IgD-negative memory B cell (primary cell): ENCODE results near the gene FAM81A. TPM values are rescaled to one million over a fixed set of nuclear protein-coding genes. Genes with fewer than 3 reads are reported as not detected.
"Not testable (repeated sequence)": the region's sequence is repeated elsewhere in the genome, so short reads cannot be mapped to it uniquely, and the experiment has no call there.

Experiments used
- H3K27ac Mint-ChIP-seq, 3 donors: one replicate each; pipeline ENCODE4 v1.8.0; 2020 to 2022; ENCODE audit warnings: mild to moderate bottlenecking in 3 of 3, mixed read lengths in 3 of 3, moderate library complexity in 1 of 3
- H3K27me3 Mint-ChIP-seq: one replicate; pipeline ENCODE4 v1.8.0; 2021; ENCODE audit warnings: mixed read lengths
- H3K36me3 Mint-ChIP-seq: one replicate; pipeline ENCODE4 v1.8.0; 2020; ENCODE audit warnings: mild to moderate bottlenecking, mixed read lengths
- H3K4me1 Mint-ChIP-seq, 3 donors: one replicate each; pipeline ENCODE4 v1.8.0; 2020 to 2022; ENCODE audit warnings: mixed read lengths in 3 of 3, mild to moderate bottlenecking in 1 of 3
- H3K4me3 Mint-ChIP-seq, 4 donors: one replicate each; pipeline ENCODE4 v1.8.0; 2020 to 2022; ENCODE audit warnings: mild to moderate bottlenecking in 4 of 4, mixed read lengths in 4 of 4, moderate library complexity in 3 of 4
- H3K9me3 Mint-ChIP-seq, 3 donors: one replicate each; pipeline ENCODE4 v1.8.0; 2020 to 2021; ENCODE audit warnings: mixed read lengths in 3 of 3, mild to moderate bottlenecking in 1 of 3
- polyA plus RNA-seq: library from polyadenylated mRNA; unstranded; fragments of 300-500 nt; fragmentation: Illumina TruSeq; gene quantifications from one replicate; pipeline ENCODE4 v1.2.3, GENCODE V29; 2021

FAM81A gene
- polyA plus RNA-seq, 1 donor from 2014 or later, result 0.26 TPM

DNA sequence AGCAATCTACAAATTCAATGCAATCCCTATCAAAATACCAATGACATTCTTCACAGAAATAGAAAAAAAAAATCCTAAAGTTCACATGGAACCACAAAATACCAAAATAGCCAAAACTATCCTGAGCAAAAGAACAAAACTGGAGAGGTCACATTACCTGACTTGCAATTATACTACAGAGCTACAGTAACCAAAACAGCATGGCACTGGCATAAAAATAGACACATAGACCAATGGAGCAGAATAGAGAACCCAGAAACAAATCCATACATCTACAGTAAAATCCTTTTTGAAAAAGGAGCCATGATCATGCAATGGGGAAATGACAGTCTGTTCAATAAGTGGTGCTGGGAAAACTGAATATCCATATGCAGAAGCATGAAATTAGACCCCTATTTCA, 51.5 kb downstream of the FAM81A start:
- not testable (repeated sequence) for H3K4me1 Mint-ChIP-seq, H3K27ac Mint-ChIP-seq, H3K27me3 Mint-ChIP-seq, H3K36me3 Mint-ChIP-seq, H3K4me3 Mint-ChIP-seq, H3K9me3 Mint-ChIP-seq

DNA sequence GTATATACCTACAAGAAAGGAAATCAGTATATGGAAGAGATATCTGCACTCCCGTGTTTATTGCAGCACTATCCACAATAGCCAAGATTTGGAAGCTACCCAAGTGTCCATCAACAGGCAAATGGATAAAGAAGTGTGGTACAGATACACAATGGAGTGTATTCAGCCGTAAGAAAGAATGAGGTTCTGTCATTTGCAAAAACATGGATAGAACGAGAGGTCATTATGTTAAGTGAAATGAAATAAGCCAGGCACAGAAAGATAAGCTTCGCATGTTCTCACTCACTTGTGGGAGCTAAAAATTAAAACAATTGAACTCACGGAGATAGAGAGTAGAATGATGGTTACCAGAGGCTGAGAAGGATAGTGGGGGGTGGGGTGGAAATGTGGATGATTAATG, 53.1 kb downstream of the FAM81A start:
- H3K9me3 Mint-ChIP-seq, result peaks cover 0 to 3% (median 0%) of the 10 kb centered on the region in 3 donors
- no peak overlapping the region for H3K27ac Mint-ChIP-seq
- H3K27me3 Mint-ChIP-seq, result no peaks in the 10 kb centered on the region
- H3K36me3 Mint-ChIP-seq, result no peaks in the 10 kb centered on the region
- H3K4me3 Mint-ChIP-seq, result no peak overlapping the region
- H3K4me1 Mint-ChIP-seq, result peaks cover 1 to 5% (median 5%) of the 10 kb centered on the region in 3 donors

DNA sequence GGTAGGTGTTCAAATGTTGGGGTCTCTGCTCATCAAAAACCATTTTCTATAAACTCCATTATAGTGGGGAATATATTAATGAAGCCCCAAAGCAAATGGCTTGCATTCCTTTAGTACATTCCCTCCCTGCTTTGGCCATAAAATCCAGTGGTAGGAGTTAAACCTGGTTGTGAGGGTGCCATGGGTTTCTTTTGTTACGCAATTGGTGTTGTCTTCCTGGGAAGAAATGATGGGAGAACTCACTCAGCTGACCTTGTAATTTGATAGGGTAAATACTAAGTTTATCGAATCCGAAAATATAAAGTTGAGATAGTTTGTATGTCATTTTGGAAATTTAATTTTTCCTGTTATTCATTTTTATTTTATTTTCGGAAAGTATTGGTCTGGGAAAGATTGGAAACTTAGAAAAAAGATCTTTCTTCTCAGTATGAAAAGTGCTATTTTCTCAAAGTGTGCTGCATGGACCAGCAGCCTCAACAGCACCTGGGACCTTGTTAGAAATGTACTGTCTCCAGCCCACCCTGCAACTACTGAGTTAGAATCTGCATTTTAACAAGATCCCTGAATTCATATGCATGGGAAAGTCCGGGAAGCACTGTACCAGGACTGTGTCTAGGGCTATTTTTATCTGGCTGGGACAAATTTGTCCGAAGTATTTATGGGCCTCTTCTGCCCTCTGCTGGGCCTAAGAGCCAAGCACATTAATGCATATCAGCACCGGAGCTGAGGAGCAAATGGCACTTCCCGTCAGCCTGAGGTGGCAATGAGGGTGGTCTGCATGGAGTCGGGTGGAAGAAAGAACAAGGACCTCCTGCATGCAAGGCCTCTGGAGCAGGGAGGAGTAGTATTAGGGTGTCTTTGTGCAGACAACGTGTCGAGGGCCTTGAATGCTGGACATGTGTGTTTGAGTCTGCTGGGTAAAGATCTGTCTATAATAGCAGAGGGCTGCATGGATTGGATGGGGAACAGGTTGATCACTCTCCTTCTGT, 54.7 kb downstream of the FAM81A start:
- Mint-ChIP-seq H3K4me3 (no peak overlapping the region), H3K27ac (no peak overlapping the region), H3K27me3 (no peaks in the 10 kb centered on the region), H3K4me1 (peaks cover 1 to 5% (median 5%) of the 10 kb centered on the region in 3 donors), H3K36me3 (no peaks in the 10 kb centered on the region), H3K9me3 (peaks cover 0 to 3% (median 0%) of the 10 kb centered on the region in 3 donors)

DNA sequence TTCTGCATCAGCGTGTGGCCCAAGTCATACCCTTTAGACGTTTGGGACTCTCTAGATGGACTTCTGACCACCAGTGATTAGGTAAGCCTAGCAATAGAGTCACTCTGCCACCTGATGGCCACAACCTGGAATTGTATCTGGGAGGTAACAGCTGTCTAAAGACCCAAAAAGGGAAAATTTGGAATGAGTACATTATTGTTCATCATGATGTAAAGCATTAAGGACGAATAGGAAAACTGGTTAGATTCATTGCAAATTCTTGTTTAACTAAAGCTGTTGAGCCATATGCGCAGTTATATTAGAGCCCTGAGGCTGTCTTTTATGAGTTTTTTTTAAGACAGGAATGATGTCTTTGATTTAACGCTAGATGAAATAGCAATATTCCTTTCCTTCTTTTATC, 63.6 kb downstream of the FAM81A start:
- Mint-ChIP-seq H3K4me3 (no peak overlapping the region), H3K27me3 (no peaks in the 10 kb centered on the region), H3K4me1 (peaks cover 0 to 1% (median 0%) of the 10 kb centered on the region in 3 donors)

DNA sequence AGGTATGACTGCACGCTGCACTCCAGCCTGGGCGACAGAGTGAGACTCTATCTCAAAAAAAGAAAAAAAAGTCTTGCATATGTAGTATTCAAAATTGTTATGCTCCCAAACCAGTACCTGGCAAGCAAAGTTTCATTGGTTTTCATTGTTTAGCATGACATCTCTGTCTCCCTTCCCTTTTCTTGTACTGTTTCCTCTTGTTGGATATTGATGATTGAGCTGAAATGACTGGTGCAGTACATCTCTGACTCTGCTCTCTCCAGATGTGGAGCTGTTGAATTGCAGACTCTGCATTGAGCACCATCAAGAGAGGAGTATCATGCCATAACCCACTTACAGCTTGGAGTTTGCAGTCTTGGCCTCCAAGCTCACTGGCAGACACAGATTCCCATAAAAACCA, 77.2 kb downstream of the FAM81A start:
- H3K9me3 Mint-ChIP-seq, result no peaks in the 10 kb centered on the region
- H3K27me3 Mint-ChIP-seq, result no peaks in the 10 kb centered on the region
- H3K36me3 Mint-ChIP-seq, result no peaks in the 10 kb centered on the region
- H3K4me1 Mint-ChIP-seq, result peaks cover 17 to 28% (median 22%) of the 10 kb centered on the region in 3 donors
- no peak overlapping the region for H3K4me3 Mint-ChIP-seq
- peak overlapping the region in 2 of 3 donors; percentile 18 to 19 for H3K27ac Mint-ChIP-seq

More for the DNA sequence above, 63.6 kb downstream of the FAM81A start:
- Mint-ChIP-seq H3K36me3 (no peaks in the 10 kb centered on the region), H3K27ac (no peak overlapping the region), H3K9me3 (no peaks in the 10 kb centered on the region)

DNA sequence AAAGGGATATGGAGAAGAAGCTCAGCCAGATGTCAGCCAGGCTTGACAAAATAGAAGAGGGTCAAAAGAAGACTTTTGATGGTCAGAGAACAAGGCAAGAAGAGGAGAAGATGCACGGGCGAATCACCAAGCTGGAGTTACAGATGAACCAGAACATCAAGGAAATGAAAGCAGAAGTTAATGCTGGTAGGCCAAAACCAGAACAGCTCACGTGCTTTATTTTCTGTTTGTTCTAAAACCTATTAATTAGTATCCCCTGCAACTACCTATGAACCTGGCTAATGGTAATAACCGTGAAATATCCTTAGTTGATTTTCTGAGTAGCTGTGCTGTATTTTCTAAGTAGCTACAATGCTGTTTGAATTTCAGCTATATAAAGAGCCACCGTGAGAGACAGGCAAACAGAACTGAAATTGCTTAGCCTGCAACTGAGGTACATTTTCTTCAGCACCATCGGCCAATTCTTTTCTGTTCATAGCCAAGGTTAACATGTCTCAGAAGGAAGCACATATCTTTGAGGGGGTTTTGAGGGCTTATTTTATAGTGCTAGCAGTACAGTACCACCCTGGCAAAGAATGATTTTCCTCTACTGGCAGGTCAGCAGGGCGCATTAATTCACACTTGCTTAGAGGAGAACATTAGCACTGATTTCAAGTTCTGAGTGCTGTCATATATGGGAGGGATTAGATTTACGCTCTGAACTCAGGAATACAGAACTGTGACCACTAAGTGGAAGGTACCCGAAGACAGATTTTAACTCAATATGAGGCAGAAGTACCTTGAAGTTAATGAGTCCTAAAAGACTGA, 78.9 kb downstream of the FAM81A start:
- Mint-ChIP-seq H3K36me3 (no peaks in the 10 kb centered on the region), H3K9me3 (no peaks in the 10 kb centered on the region), H3K27ac (peak overlapping the region; percentile 81 to 95 (median 94)), H3K4me3 (peak overlapping the region in 3 of 4 donors; percentile 52 to 67 (median 64)), H3K4me1 (peaks cover 29 to 41% (median 34%) of the 10 kb centered on the region in 3 donors), H3K27me3 (no peaks in the 10 kb centered on the region)

DNA sequence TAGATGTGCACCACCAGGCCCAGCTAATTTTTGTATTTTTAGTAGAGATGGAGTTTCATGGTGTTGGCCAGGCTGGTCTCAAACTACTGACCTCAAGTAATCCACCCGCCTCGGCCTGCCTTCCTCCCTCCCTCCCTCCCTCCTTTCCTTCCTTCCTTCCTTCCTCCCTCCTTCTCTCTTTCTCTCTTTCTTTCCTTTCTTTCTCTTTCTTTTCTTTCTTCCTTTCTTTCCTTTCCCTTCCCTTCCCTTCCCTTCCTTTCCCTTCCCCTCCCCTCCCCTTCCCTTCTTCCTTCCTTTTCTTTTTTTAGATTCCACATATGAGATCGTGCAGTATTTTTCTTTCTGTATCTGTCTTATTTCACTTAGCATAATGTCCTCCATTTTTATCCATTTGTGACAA, 81.3 kb downstream of the FAM81A start:
- Mint-ChIP-seq H3K36me3 (no peaks in the 10 kb centered on the region), H3K27ac (peak overlapping the region in 1 of 3 donors; percentile 15), H3K27me3 (no peaks in the 10 kb centered on the region), H3K9me3 (no peaks in the 10 kb centered on the region), H3K4me1 (peaks cover 44 to 61% (median 48%) of the 10 kb centered on the region in 3 donors), H3K4me3 (no peak overlapping the region)

DNA sequence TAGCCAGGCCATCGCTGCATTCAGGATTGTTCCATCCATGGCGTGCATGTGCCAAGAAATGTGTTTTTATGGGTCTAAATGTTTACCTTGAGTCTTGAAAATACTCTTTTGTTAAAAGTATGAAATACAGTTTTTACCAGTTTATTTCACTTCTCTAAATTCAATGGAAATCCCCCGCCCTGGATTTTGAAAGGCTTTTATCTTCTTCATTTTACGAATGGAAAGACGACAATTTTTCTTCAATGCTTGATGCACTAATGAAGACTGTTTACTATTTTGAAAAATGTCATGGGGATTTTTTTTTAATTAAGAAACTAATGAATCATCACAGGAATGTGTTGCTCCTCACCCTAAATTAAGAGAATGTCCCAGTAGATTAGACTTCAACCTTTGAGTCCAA, 83.5 kb downstream of the FAM81A start:
- Mint-ChIP-seq H3K36me3 (no peaks in the 10 kb centered on the region), H3K9me3 (no peaks in the 10 kb centered on the region), H3K4me1 (peaks cover 42 to 56% (median 52%) of the 10 kb centered on the region in 3 donors), H3K4me3 (peak overlapping the region in 3 of 4 donors; percentile 49 to 84 (median 83)), H3K27ac (peak overlapping the region; percentile 63 to 94 (median 92)), H3K27me3 (no peaks in the 10 kb centered on the region)

DNA sequence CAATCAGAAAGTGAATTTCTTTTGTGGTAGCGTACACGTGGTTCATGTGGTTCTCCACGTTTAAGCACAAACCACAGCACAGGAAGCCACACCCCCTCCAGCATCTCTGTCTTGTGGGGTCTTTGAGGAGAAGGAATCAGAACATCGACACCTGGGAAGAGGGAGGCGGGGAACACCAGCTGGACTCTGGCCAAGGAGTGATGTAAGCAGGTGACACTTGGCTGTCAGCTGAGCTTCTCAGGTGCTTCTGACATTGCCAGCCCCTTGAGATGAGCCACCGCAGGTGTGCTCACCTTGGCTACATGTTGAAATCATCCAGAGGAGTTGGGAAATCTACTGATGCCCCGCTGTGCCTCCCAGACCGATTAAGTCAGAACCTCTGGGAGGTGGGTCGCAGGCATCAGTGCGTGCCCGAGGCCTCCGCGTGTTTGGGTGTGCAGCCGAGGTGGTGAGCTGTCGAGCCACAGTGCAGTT, 85.0 kb downstream of the FAM81A start:
- H3K36me3 Mint-ChIP-seq, result no peaks in the 10 kb centered on the region
- H3K4me1 Mint-ChIP-seq, result peaks cover 32 to 45% (median 42%) of the 10 kb centered on the region in 3 donors
- H3K4me3 Mint-ChIP-seq, result peak overlapping the region; percentile 48 to 85 (median 70)
- H3K9me3 Mint-ChIP-seq, result no peaks in the 10 kb centered on the region
- peak overlapping the region; percentile 86 to 92 (median 89) for H3K27ac Mint-ChIP-seq
- H3K27me3 Mint-ChIP-seq, result no peaks in the 10 kb centered on the region

DNA sequence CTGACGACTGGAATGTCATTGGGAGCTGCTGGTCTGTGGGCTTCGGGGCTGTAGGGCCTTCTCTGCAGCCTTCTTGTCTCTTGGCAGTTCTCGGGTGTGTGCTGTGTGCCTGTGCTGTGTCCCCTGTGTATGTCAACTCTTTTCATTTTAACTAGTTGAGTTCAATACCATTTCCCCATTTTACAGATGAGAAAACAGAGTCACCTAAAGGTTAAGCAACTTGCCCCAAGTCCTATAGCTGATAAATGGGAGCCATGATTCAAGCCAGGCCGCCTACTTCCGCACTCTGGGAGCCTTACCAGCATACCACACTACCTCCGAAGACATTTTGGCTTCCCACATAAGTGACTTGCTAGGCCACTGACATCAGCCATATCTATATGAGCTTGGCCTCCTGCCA, 85.7 kb downstream of the FAM81A start:
- Mint-ChIP-seq H3K4me1 (peaks cover 34 to 47% (median 43%) of the 10 kb centered on the region in 3 donors), H3K27me3 (no peaks in the 10 kb centered on the region), H3K27ac (peak overlapping the region; percentile 80 to 94 (median 86)), H3K36me3 (no peaks in the 10 kb centered on the region), H3K9me3 (no peaks in the 10 kb centered on the region), H3K4me3 (peak overlapping the region in 3 of 4 donors; percentile 36 to 89 (median 85))

DNA sequence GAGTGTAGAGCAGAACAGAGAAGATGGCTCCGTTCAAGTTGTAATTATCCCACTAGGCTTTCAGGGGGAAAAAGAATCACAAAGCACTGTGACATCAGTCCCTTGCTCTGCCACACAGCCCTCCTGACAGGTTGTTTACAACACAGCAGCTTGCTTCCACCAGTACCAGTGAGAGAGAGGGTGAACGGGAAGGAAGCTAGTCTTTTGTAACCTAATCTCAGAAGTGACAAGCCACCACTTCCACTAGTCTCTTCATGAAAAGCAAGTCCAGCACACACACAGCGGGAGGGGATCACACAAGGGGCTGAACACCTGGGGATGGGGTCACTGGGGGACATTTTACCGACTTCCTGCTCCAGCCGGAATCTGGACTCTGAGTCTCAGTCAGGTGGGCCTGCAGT, 86.3 kb downstream of the FAM81A start:
- peak overlapping the region in 3 of 4 donors; percentile 36 to 89 (median 85) for H3K4me3 Mint-ChIP-seq
- H3K9me3 Mint-ChIP-seq, result no peaks in the 10 kb centered on the region
- no peaks in the 10 kb centered on the region for H3K36me3 Mint-ChIP-seq
- peak overlapping the region; percentile 80 to 94 (median 86) for H3K27ac Mint-ChIP-seq
- no peaks in the 10 kb centered on the region for H3K27me3 Mint-ChIP-seq
- H3K4me1 Mint-ChIP-seq, result peaks cover 37 to 49% (median 43%) of the 10 kb centered on the region in 3 donors

DNA sequence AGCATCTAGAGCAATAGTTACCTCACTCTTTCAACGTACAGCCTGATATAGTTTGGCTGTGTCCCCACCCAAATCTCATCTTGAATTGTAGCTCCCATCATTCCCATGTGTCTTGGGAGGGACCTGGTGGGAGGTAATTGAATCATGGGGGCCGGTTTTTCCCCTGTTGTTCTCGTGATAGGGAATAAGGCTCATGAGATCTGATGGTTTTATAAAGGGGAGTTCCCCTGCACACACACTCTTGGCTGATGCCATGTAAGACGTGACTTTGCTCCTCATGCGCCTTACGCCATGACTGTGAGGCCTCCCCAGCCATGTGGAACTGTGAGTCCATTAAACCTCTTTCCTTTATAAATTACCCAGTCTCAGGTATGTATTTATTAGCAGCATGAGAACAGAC, 88.5 kb downstream of the FAM81A start:
- Mint-ChIP-seq H3K27ac (peak overlapping the region in 1 of 3 donors; percentile 23), H3K4me1 (peaks cover 28 to 33% (median 30%) of the 10 kb centered on the region in 3 donors)
- H3K4me3 Mint-ChIP-seq, H3K9me3 Mint-ChIP-seq, H3K36me3 Mint-ChIP-seq, H3K27me3 Mint-ChIP-seq: not testable (repeated sequence)

DNA sequence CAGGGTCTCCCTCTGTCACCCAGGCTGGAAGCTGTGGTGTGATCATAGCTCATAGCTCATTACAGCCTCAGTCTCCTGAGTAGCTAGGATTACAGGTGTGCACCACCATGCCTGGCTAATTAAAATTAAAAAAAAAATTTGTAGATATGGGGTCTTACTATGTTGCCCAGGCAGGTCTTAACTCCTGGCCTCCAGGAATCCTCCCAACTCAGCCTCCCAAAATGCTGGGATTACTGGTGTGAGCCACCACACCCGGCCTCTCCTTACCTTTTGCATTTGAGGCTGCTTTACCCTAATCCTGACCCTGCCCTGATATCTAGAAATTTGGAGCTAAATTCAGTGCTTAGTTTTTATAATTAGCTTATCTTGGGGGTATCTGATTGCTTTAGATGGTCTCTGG, 90.4 kb downstream of the FAM81A start:
- peak overlapping the region; percentile 10 to 76 (median 49) for H3K27ac Mint-ChIP-seq
- H3K4me1 Mint-ChIP-seq, result peaks cover 25 to 27% (median 26%) of the 10 kb centered on the region in 3 donors
- peak overlapping the region in 2 of 4 donors; percentile 2 to 52 for H3K4me3 Mint-ChIP-seq
- H3K27me3 Mint-ChIP-seq, result no peaks in the 10 kb centered on the region
- no peaks in the 10 kb centered on the region for H3K36me3 Mint-ChIP-seq
- no peaks in the 10 kb centered on the region for H3K9me3 Mint-ChIP-seq

DNA sequence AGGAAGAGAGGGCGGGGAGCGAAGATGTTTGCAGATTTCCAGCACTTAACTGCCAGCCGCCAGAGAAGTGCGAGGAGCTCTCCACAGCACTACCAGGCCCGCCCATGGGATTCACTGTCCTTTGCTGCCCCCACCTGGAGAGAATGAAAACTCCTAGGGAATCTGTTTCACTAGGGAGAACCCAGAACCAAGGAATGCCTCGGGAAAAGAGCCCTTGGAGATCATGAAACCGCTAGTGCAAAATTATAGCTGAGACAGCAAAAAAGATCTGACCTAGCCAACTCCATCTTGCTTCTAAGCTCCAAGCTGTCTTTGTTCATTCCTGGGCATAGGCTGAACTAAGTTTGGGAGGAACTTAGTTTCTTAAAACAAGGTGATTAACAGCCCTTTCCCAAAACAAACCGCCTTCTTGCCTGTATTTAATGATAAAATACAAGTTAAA, 91.0 kb downstream of the FAM81A start:
- H3K27me3 Mint-ChIP-seq, result no peaks in the 10 kb centered on the region
- H3K4me1 Mint-ChIP-seq, result peaks cover 20 to 24% (median 20%) of the 10 kb centered on the region in 3 donors
- no peaks in the 10 kb centered on the region for H3K36me3 Mint-ChIP-seq
- H3K27ac Mint-ChIP-seq, result peak overlapping the region in 2 of 3 donors; percentile 49 to 76
- peak overlapping the region in 2 of 4 donors; percentile 2 to 52 for H3K4me3 Mint-ChIP-seq
- H3K9me3 Mint-ChIP-seq, result no peaks in the 10 kb centered on the region
